K562 (cell line): ENCODE data around the gene RNF4. TPM values are rescaled to one million over a fixed set of nuclear protein-coding genes. Genes with fewer than 3 reads are reported as not detected.
A peak's percentile ranks its signal among the peaks of the same experiment; 100 is the strongest.

ENCODE experiments used
- ATF3 ChIP-seq, 2 experiments: fragments of 450-650 bp in 1 of 2; sonication (generic) in 1 of 2; formaldehyde crosslinking in 1 of 2; IDR thresholded peaks in 1 of 2; conservative IDR thresholded peaks in 1 of 2; 2 replicates each; pipeline versions ENCODE4 v1.6.1 to v1.8.1; 2016 to 2023; ENCODE audit warnings: mild to moderate bottlenecking in 2 of 2, moderate library complexity in 2 of 2, inconsistent platforms in 1 of 2, missing genetic modification reagents in 1 of 2
- CBFA2T3 ChIP-seq: fragments of 450-650 bp; IDR thresholded peaks from 2 replicates; pipeline ENCODE4 v1.6.1; 2017
- CEBPG ChIP-seq, 3 experiments: fragments of 200-800 bp in 1 of 3; sonication (Bioruptor generic) in 1 of 3; sonication (generic) in 1 of 3; formaldehyde crosslinking in 1 of 3; IDR thresholded peaks in 2 of 3; conservative IDR thresholded peaks in 1 of 3; 2 replicates each; pipeline versions ENCODE4 v1.6.1 to v1.8.0; 2016 to 2022; ENCODE audit warnings: missing compliant biosample characterization in 2 of 3, missing genetic modification characterization in 2 of 3, mild to moderate bottlenecking in 1 of 3, missing genetic modification reagents in 1 of 3
- FOSL1 ChIP-seq: fragments of 200-800 bp; sonication (Bioruptor generic); conservative IDR thresholded peaks from 2 replicates; pipeline ENCODE4 v1.6.1; 2016; ENCODE audit warnings: missing genetic modification characterization, missing compliant biosample characterization
- NR2C2 ChIP-seq, 2 experiments: fragments of 200-800 bp in 1 of 2; sonication (Bioruptor generic) in 1 of 2; sonication (generic) in 1 of 2; formaldehyde crosslinking in 1 of 2; IDR thresholded peaks; 2 replicates each; pipeline versions ENCODE4 v1.6.1 to v1.8.0; 2016 to 2022; ENCODE audit warnings: mild to moderate bottlenecking in 1 of 2, missing compliant biosample characterization in 1 of 2, missing genetic modification characterization in 1 of 2, missing genetic modification reagents in 1 of 2
- PBX2 ChIP-seq, 2 experiments: IDR thresholded peaks in 1 of 2; conservative IDR thresholded peaks in 1 of 2; 2 replicates each; pipeline ENCODE4 v1.6.1; 2016; ENCODE audit warnings: low read depth in 2 of 2, mild to moderate bottlenecking in 1 of 2, missing compliant biosample characterization in 1 of 2, missing genetic modification characterization in 1 of 2, moderate library complexity in 1 of 2
- SMARCA4 ChIP-seq: fragments of 450-650 bp; IDR thresholded peaks from 2 replicates; pipeline ENCODE4 v1.6.1; 2016
- TAL1 ChIP-seq: fragments of 450-650 bp; IDR thresholded peaks from 2 replicates; pipeline ENCODE4 v1.6.1; 2016; ENCODE audit warnings: mild to moderate bottlenecking
- ZNF316 ChIP-seq: fragments of 450-650 bp; IDR thresholded peaks from 2 replicates; pipeline ENCODE4 v1.6.1; 2016
- ZNF589 ChIP-seq: fragments of 200-800 bp; sonication (Bioruptor generic); IDR thresholded peaks from 2 replicates; pipeline ENCODE4 v1.6.1; 2016; ENCODE audit warnings: low read depth, missing genetic modification characterization, missing compliant biosample characterization
- ZNF639 ChIP-seq, 2 experiments: fragments of 200-800 bp in 1 of 2; sonication (Bioruptor generic) in 1 of 2; sonication (generic) in 1 of 2; formaldehyde crosslinking in 1 of 2; IDR thresholded peaks in 1 of 2; conservative IDR thresholded peaks in 1 of 2; 2 replicates each; pipeline versions ENCODE4 v1.5.0 to v1.6.1; 2016 to 2020; ENCODE audit warnings: missing compliant biosample characterization in 1 of 2, missing genetic modification characterization in 1 of 2, missing genetic modification reagents in 1 of 2
- ZNF740 ChIP-seq, 3 experiments: fragments of 200-800 bp in 1 of 3; sonication (Bioruptor generic) in 1 of 3; sonication (generic) in 1 of 3; formaldehyde crosslinking in 1 of 3; IDR thresholded peaks; 2 replicates each; pipeline versions ENCODE4 v1.6.1 to v1.8.0; 2016 to 2022; ENCODE audit warnings: mild to moderate bottlenecking in 2 of 3, missing compliant biosample characterization in 2 of 3, missing genetic modification characterization in 2 of 3, missing genetic modification reagents in 1 of 3
- polyA plus RNA-seq, 8 experiments: library from polyadenylated mRNA; depleted of rRNA in 4 of 8; stranded (reverse) in 5 of 8; unstranded in 3 of 8; fragments of >200 nt; fragmentation: Nextera tagmentation in 2 of 8; fragmentation: Illumina TruSeq in 1 of 8; extraction: Ambion mirVana in 2 of 8; extraction: Trizol in 1 of 8; gene quantifications; 2 replicates each; pipeline versions ENCODE4 v1.2.1 to v1.2.3, GENCODE V29; 2011 to 2014; ENCODE audit warnings: inconsistent platforms in 1 of 8, missing spikeins in 1 of 8
- total RNA-seq, 7 experiments: library from RNA; depleted of rRNA in 6 of 7; stranded (reverse); fragments of >200 nt in 6 of 7; fragmentation: Illumina TruSeq in 2 of 7; extraction: Trizol in 2 of 7; gene quantifications; 2 replicates each; pipeline versions ENCODE4 v1.2.1 to v1.2.3, GENCODE V29; 2011 to 2021; ENCODE audit warnings: low replicate concordance in 1 of 7
- TF ChIP-seq, protein P1 (sequence below), 2 experiments: fragments of 450-650 bp; conservative IDR thresholded peaks; 2 replicates each; pipeline ENCODE4 v1.6.1; 2017; ENCODE audit warnings: mild to moderate bottlenecking in 2 of 2, moderate library complexity in 2 of 2

RNF4 gene
- total and polyA plus RNA-seq, 9 of the 15 experiments (the other 6 are each of a cell fraction or from before 2014, with no cell fraction given) = 19.2 to 59.3 (median 44.8) TPM

DNA sequence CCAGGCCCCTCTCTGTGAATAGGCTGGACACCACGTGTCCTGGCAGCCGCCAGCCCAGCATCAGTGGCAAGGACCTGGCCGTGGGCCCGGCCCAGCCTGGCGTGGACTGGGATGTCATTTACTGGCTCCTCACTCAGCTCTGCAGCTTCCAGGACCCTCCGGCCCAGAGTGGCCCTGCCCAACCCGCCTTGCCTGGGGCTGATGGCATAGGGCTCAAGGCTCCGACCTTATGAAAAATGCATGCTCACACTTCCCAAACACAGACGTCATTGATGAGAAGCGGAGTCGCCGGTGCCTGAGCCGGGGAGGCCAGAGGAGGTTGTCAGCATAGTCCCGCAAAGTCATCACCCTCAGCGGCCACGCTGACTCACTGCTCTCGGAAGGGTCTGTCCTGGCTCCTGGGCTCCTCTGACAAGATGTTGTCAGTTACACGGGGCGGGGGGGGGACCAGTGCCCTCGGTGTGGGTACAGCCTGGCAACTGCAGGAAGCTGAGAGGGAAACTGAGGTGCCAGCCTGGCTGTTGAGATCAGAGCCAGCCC, 35.8 kb upstream of the RNF4 start (continued):
- peak; percentile 79 for TF ChIP-seq ATF3 (IDR thresholded peaks at IDR 0.05)
- no peak for TF ChIP-seq ATF3 (CRISPR knock-in tag; conservative IDR thresholded peaks at IDR 0.05)
- TF ChIP-seq CBFA2T3 = peak; percentile 24; the same call in 1 of the 2 replicates
- TF ChIP-seq ZNF639 (CRISPR knock-in tag; conservative IDR thresholded peaks at IDR 0.05 in 1 of 2, IDR thresholded peaks at IDR 0.05 in 1 of 2) = peak in 1 of 2 experiments; percentile 54; a peak in 1 of 4 replicates
- peak; percentile 67 for TF ChIP-seq SMARCA4
- peak; percentile 75 for TF ChIP-seq FOSL1 (tag)
- no peak for TF ChIP-seq ZNF589 (CRISPR knock-in tag)
- 0 out of 2 replicates have a peak, but pooled peaks have one; percentile 7 for TF ChIP-seq TAL1
- TF ChIP-seq, protein P1, sequence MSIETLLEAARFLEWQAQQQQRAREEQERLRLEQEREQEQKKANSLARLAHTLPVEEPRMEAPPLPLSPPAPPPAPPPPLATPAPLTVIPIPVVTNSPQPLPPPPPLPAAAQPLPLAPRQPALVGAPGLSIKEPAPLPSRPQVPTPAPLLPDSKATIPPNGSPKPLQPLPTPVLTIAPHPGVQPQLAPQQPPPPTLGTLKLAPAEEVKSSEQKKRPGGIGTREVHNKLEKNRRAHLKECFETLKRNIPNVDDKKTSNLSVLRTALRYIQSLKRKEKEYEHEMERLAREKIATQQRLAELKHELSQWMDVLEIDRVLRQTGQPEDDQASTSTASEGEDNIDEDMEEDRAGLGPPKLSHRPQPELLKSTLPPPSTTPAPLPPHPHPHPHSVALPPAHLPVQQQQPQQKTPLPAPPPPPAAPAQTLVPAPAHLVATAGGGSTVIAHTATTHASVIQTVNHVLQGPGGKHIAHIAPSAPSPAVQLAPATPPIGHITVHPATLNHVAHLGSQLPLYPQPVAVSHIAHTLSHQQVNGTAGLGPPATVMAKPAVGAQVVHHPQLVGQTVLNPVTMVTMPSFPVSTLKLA (conservative IDR thresholded peaks at IDR 0.05) = peak in 1 of 2 experiments; percentile 48; a peak in 2 of 4 replicates
- TF ChIP-seq CEBPG (CRISPR knock-in tag; IDR thresholded peaks at IDR 0.05) = 0 out of 2 replicates have a peak, but pooled peaks have one; percentile 9
- no peak for TF ChIP-seq CEBPG (tag; conservative IDR thresholded peaks at IDR 0.05 in 1 of 2, IDR thresholded peaks at IDR 0.05 in 1 of 2)
- peak; percentile 67; the same call in 1 of the 2 replicates for TF ChIP-seq ZNF740 (CRISPR knock-in tag; IDR thresholded peaks at IDR 0.05)
- no peak for TF ChIP-seq ZNF740 (tag; IDR thresholded peaks at IDR 0.05)
- no peak for TF ChIP-seq NR2C2 (CRISPR knock-in tag; IDR thresholded peaks at IDR 0.05)
- peak; percentile 42; the same call in 1 of the 2 replicates for TF ChIP-seq NR2C2 (tag; IDR thresholded peaks at IDR 0.05)
- TF ChIP-seq ZNF316 = peak; percentile 90
- no peak for TF ChIP-seq PBX2 (CRISPR knock-in tag; IDR thresholded peaks at IDR 0.05; ENCODE audit: low read depth)
- TF ChIP-seq PBX2 (tag; conservative IDR thresholded peaks at IDR 0.05; ENCODE audit: low read depth) = peak; percentile 47; the same call in 1 of the 2 replicates
